ENCODE data around the gene MYCBP2.

DNA sequence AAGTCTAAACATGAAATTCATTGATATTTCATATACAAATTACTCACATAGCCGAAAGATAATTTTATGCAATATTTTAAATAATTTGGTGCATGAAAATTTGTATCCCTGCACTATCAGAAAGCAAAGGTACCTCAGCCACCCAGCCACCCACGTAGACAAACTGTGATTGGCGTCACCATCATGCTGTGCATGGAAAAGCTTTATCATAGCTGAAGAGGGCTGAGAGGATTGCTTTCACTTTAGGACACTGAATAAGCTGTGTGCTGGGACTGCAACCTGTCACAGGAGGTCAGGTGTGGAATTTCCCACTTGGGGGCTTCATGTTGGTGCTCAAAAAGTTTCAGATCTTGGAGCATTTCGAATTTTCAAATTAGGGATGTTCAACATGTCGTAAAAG is 96.3 kb downstream of the MYCBP2 start:
- TF ChIP-seq, protein P1, sequence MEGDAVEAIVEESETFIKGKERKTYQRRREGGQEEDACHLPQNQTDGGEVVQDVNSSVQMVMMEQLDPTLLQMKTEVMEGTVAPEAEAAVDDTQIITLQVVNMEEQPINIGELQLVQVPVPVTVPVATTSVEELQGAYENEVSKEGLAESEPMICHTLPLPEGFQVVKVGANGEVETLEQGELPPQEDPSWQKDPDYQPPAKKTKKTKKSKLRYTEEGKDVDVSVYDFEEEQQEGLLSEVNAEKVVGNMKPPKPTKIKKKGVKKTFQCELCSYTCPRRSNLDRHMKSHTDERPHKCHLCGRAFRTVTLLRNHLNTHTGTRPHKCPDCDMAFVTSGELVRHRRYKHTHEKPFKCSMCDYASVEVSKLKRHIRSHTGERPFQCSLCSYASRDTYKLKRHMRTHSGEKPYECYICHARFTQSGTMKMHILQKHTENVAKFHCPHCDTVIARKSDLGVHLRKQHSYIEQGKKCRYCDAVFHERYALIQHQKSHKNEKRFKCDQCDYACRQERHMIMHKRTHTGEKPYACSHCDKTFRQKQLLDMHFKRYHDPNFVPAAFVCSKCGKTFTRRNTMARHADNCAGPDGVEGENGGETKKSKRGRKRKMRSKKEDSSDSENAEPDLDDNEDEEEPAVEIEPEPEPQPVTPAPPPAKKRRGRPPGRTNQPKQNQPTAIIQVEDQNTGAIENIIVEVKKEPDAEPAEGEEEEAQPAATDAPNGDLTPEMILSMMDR (IDR thresholded peaks at IDR 0.05): no peak
- no peak for TF ChIP-seq EP300 (IDR thresholded peaks at IDR 0.05)

Data from tibial nerve (tissue), 4 donors.